Stimulated activated CD8-positive, alpha-beta memory T cell treated with anti-CD3 and anti-CD28 coated beads, Interleukin-15, amount 100 ng/mL, for 1 hour (primary cell): ENCODE measurements around the gene SLC30A4.
"Not testable (repeated sequence)": the region's sequence is repeated elsewhere in the genome, so short reads cannot be mapped to it uniquely, and the experiment has no call there.

ENCODE experiments used
- DNase-seq: peaks from one replicate; pipeline ENCODE4 v3.0.0-alpha.2; 2020; ENCODE audit warnings: low read depth

Gene SLC30A4, protein sequence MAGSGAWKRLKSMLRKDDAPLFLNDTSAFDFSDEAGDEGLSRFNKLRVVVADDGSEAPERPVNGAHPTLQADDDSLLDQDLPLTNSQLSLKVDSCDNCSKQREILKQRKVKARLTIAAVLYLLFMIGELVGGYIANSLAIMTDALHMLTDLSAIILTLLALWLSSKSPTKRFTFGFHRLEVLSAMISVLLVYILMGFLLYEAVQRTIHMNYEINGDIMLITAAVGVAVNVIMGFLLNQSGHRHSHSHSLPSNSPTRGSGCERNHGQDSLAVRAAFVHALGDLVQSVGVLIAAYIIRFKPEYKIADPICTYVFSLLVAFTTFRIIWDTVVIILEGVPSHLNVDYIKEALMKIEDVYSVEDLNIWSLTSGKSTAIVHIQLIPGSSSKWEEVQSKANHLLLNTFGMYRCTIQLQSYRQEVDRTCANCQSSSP

DNA sequence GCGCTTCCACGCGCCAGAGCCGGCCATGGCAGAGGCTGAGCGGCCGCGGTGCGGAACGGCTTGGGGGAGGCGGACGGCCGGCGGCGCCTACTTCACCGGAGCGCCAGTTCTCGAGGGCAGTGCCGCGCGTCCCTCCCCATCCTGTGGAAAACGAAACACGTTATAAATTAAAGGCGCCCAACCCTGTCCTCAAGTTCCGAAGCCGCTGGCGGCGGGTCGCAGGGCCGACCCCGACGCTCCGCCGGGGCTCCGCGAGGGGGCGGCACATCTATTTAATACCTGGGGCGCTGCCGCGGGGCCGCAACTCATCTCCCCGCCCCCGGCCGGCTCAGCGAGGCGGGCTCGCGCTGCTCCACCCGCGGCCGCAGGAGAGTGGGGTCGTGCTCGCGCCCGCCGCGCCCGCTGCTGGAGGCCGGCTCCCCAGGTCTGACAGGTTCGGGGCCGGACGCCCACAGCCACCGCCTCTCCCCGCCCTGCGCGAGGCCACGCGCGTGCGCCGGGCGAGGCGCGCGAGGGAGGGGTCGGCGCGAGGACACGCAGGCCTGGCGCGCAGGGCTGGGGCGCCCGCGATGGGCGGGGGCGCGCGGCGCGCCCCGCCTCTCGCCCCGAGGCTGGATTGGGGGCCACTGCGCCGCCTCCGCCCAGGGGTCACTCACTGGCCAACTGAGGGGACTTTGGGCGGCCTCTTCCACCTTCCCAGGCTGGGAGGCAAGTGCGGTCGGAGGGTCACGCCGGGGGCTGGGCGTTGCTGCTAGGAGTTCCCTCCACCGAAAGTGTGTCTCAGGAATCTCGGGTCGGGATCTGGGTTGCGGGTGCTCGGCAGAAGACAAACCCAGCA, at the start of gene SLC30A4:
Gene SLC30A4, minus strand, starts transcription at position 428 of the 838 bp plus-strand sequence. Its CDS starts 401 bp downstream, at position 27.
- DNase-seq: peak; percentile 22

DNA sequence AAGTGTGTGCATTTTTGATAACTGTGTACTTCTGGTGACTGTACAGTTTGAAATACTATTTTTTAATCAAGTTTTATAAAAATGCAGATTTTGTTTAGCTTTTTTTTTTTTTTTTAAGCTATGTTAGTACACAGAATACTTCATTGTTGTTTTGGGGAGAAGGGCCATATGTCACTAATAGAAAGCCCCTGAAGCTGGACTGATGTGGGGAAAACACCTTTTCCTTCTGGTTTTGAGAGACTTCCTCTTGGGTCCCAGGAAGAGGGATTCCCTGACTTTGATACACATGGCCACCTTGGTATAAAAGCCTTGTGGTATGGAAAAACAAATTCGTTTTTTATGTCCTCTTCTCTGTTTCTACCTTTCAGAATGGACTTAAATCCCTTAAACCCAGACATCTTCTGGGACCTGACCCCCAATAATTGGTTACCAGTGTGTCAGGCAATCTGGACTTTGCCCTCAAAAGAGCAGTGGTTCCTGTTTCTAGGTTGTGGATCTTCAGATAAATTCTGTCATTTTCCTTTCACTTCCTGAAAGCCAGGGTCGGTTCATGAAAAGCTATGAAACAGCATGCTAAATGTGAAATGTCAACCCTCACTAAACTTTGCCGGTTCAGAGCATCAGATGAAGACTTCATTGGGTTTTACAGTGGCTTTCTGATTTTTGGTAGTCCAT, 33.5 kb upstream of the SLC30A4 start:
- DNase-seq: no peak

DNA sequence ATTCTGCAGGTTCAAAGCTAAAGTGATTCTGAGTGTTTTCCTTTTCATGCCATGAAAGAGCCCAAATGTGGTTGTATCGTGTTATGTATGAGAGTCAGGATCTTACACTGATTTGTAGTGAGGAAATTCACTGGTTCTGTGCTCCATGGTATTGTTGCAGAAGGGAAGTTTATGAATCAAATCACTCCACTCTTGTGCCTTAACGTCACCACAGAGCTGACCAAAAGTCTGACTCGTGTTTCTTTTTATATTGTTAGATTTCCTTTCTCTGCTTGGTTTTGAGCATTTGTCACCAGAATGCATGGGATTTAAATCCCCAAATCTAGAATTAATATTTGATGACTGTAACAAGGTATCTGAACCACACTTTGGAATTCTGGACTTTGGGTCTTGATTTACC, 29.1 kb upstream of the SLC30A4 start:
- DNase-seq: no peak

DNA sequence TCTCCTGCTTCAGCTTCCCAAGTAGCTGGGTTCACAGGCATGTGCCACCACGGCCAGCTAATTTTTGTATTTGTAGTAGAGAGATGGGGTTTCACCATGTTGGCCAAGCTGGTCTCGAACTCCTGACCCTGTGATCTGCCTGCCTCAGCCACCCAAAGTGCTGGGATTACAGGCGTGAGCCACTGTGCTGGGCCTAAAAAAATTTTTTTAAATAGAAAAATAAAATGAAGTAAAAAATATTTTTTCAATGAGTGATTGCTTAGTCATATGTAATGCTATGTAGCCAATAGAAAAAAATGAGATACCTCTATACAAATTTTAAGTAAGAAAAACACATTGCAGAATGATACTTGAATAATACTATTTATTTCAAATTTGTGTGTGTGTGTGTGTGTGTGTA, 27.9 kb upstream of the SLC30A4 start:
- no peak for DNase-seq

DNA sequence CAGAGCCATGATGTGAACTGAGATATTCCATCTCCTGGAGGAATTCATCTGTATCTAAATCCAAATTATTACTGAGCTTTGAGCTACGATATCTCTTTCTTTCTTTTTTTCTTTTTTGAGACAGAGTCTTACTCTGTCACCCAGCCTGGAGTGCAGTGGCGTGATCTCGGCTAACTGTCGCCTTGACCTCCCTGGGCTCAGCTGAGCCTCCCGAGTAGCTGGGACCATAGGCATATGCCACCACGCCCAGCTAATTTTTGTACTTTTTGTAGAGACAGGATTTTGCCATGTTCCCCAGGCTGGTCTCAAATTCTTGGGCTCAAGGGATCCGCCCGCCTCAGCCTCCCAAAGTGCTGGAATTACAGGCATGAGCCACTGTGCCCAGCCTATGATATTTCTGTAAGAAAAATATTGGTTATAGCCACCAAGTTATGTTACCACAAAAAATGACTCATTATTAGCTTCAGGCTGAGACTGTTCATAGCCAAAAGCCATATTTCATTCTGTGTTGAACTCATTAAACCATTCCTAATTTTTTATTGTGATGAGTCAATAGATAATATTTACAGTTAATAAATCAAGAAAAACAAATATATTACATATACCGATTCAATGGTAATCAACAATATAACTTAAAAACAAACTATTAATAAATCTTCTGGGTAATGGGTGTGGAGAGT, 27.1 kb upstream of the SLC30A4 start:
- no peak for DNase-seq

DNA sequence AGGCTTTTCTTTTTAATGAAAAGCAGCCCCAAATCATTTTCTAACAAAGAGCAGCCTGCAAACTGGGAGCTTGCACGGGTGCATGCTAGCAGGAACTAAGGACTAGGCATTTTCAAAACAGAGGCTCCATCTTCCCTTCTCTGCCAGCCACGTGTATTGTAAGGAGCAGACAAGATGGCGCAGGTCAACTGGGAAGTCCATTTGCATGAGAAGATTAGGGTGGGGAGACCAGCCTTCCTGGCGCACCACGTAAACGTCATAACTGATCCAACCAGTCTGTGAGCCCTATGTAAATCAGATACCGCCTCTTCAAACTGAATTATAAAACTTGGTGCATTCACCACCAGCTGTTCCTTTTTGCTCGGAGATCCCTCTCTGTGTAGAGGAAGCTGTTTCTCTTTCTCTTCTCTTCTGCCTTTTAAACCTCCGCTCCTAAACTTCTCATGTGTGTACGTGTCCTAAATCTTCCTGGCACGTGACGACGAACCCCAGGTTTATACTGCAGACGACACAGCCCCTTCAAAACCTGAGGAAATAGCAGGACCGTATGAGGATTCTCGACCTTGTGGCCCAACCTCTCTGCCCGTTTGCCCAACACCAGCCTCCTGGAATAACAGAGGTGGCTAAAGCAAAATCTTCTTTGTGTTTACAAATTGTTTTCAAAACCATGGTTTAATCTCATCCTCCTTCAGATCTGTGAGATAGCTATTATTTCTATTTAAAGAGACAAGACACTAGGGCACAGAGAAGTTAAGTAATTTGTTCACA, 26.4 kb upstream of the SLC30A4 start:
- DNase-seq: no peak

DNA sequence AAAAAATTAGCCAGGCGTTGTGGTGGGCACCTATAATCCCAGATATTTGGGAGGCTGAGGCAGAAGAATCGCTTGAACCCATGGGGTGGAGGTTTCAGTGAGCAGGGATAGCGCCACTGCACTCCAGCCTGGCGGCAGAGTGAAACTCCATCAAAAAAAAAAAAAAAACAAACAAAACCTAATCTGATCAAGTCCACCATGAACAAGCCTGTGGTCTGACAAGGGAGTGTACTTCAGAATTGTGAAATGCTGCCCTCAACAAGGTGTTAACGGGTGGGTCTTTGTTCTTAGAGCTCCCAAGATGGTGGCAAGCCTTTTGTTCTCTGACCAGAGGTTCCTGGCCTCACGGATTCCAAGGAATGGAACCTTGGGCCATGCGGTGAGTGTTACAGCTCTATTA, 24.2 kb upstream of the SLC30A4 start:
- DNase-seq: no peak

DNA sequence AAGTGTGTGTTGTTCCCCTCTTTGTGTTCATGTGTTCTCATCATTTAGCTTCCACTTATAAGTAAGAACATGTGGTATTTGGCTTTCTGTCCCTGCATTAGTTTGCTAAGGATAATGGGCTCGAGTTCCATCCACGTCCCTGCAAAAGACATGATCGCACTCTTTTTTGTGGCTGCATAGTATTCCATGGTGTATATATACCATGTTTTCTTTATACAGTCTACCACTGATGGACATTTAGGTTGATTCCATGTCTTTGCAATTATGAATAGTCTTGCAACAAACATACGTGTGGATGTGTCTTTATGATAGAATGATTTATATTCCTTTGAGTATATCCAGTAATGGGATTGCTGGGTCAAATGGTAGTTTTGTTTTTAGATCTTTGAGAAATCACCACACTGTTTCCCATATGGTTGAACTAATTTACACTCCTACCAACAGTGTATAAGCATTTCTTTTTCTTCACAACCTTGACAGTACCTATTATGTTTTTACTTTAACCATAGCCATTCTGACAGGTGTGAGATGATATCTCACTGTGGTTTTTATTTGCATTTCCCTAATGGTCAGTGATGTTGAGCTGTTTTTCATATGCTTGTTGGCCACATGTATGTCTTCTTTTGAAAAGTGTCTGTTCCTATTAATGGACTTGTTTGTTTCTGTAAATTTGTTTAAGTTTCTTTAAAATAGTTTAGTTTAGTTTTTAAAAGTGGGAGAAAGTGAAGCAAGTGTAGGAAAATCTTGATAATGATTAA, 21.9 kb upstream of the SLC30A4 start:
- DNase-seq: no peak

DNA sequence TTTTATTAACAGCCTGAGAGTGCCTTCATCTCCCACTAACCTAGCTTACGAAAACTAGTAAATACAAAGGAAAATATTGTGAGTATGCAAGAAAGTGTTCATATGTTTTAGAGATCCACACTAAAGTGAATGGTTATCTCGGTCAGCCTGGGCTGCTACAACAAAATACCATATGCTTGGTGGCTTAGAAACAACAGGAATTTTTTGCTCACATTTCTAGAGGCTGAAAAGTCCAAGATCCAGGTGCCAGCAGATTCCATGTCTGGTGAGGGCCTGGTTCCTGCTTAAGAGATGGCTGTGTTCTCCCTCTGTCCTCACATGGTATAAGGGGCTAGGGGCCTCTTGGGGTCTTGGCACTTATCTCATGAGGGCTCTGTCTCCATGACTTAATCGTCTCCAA, 20.5 kb upstream of the SLC30A4 start:
- no peak for DNase-seq

DNA sequence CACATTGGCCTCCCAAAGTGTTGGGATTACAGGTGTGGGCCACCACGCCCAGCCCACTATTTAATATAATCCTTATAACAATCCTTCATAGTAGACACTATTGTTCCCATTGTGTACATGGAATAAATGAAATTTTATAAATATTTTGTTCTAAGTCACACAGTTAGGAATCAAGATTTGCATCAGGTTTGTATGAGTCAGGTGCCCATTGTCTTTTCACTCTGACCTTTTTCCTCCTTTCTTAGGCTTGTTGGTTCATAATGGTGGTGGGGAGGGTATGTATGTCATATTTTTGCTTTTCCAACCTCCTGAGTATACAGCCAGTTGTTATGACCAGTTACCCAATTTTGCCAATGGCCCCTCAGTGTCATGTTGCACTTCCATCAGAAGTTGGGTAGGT, 18.0 kb upstream of the SLC30A4 start:
- DNase-seq: no peak

DNA sequence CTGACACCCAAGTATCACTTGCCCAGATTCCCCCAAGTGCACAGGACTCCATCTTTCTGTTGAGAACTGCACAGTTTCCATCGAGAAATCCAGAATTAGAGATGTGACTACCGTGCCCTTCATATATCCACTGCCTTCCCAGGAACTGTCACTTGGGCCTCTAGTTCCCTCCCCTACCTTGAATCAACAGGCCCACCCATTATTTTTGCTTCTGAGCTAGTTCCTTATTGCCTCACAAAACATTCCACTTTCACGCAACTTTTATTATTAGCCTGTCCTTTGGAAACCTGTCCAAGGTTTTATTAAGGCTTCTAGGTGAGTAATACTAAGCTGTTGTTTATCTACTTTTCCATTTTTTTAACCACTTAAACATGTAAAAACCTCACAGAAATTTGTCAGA, 17.1 kb upstream of the SLC30A4 start:
- no peak for DNase-seq

DNA sequence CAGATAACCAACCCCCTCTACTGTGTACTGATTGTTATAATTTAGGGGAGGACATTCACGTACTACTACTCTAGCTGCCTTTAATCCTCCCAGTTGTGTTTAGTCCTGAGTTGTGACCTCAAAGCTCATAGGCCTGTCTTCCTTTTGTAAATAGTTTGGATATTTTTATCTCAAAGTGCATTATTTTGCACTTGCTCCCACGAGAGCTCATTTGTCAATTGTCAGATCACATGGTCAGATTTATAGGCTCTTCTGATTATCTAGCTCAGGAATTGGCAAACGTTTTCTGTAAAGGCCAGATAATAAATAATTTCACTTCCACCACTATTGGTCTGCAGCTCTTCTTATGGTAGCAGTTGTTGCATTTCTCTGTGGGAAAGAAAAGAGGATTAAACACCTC, 14.4 kb upstream of the SLC30A4 start:
- DNase-seq: no peak

DNA sequence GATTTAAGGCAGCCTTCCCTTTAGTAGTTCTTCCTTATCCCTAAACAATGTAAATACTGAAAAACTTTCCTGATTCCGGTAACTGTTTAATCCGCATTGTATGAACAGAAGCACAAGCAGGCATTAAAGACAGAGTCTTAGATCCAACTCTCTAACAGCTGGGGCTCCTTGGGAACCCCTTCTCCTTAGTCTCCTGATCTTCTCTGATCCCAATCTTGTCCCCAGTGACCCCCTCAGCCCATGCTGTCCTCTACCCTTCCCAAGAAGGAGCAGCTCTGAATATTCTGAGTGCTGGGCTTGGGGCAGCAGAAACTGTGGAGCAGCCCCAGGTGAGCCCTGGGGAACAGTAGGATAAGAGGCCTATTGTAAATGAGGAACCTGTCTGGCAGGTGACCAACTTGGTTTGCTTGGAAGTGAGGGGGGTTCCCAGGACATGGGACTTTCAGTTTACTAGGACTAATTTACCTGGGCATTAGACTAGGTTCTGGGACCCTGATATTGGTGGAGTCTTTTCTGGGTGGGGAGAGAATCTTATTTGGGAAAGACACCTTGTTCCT, 13.0 kb upstream of the SLC30A4 start:
- DNase-seq: no peak

DNA sequence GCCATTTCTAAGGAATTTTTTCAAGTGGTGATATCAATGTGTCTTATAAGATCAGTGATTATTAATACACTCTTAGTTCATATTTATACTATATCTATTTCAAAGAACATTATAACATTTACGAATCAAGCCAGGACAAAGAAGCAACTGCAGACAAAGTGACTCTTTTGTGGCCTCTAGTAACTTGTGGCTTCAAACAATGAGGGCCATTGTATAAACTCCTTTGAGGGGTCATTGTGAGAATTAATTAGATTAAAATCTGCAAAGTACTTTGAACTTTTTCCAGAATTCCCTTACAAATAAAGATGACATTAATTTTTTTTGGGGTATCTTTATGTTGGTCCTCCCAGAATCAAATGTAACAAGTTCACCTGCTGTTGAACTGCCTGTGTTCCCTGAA, 12.3 kb upstream of the SLC30A4 start:
- DNase-seq: no peak

DNA sequence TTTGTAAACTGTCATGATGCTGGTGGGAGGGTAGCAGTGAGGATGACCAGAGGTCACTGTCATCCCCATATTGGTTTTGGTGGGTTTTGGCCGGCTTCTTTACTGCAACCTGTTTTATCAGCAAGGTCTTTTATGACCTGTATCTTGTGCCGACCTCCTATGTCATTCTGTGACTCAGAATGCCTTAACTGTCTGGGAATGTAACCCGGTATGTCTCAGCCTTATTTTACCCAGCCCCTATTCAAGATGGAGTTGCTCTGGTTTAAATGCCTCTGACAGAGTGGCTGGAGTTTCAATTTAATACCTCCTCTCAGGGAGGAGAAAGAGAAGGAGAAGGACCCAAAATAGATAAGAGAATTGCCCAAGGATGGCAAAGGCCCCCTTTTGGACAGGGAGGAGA, 10.3 kb upstream of the SLC30A4 start:
- not testable (repeated sequence) for DNase-seq

DNA sequence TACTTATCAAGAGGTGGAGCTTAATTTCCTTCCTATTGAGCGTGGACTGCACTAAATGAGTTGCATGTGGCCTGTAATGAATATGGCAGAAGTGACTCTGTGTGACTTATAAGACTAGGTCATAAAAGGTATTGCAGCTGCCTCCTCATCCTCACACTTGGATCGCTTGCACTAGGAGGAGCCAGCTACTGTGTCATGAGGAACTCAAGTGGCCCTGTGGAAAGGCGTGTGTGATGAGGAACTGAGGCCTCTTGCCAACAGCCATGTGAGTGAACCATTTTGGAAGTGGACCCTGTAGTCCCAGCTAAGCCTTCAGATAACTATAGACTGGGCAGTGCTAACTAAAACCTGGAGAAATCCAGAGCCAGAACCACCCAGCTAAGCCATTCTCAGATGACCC, 7.1 kb upstream of the SLC30A4 start:
- no peak for DNase-seq

DNA sequence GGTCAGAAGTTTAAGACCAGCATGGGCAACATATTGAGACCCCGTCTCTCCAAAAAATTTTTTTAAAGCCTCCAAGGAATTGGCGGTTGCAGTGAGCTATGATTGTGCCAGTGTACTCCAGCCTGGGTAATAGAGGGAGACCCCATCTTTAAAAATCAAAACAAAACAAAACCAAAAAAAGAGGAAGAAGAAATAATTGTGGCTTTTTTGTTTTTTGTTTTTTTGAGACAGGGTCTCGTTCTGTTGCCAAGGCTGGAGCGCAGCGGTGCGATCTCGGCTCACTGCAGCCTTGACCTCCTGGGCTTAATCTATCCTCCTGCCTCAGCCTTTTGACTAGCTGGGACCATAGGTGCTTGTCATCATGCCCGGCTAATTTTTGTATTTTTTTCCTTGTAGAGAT, 4.5 kb upstream of the SLC30A4 start:
- DNase-seq: no peak

DNA sequence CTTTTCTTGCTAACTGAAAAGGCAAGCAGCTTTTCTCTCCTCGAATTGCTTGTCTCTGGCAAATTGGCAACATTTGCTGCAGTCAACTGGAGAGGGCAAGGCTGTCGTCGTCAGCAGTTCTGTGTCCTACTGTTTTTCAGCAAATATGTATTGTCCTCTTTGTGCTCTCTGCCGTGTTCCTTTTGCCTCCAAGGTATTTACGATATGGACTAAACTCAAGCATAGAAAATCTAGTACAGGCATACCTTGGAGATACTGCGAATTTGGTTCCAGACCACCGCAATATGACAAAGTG, 558 bp upstream of the SLC30A4 start:
- DNase-seq: no peak

DNA sequence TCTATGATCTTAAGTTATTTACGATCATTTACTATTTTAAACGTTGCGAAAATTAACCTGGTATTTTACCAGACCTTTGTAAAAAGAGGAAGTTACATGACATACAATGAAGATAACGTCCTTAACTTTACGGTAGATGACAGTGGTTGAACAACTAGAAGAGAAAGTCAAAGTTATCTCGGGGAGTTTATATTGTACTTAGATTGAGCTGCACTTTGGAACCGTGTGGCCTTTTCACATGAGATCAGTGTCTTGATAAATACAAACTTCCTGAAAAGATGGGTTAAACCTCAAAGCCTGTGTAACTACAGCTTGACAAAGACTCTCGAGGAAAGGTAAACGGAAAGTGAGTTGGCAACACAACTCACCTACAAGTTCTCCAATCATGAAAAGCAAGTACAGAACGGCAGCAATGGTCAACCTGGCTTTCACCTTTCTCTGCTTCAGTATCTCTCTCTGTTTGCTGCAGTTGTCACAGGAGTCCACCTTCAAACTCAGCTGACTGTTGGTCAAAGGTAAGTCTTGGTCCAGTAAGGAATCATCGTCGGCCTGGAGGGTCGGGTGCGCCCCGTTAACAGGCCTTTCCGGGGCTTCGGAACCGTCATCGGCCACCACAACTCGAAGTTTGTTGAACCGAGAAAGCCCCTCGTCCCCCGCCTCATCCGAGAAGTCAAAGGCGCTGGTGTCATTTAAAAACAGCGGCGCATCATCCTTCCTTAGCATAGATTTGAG, 793 bp downstream of the SLC30A4 start:
- DNase-seq: no peak

DNA sequence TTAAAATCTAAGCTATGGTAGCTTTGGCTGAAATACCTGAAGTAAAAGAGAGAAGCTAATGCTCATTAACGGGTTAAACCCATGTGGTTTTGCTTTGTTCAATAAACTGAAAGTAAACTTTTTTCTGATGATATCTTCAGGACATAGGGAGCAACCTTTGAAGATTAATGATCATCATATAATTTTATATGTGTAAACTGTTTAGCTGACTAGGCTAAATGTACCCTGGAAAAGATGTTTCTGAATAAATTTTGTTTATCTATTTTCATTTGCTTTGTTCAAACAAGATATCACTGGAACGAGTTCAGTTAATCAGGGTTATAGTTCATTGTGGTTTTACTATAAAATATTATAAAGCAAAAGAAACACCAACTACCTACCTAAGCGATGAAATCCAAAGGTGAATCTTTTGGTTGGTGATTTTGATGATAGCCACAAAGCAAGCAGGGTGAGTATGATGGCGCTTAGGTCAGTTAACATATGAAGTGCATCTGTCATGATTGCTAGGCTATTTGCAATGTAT, 11.7 kb downstream of the SLC30A4 start:
- DNase-seq: no peak
